ENCODE measurements around the gene MYO1A.

MYO1A gene

DNA sequence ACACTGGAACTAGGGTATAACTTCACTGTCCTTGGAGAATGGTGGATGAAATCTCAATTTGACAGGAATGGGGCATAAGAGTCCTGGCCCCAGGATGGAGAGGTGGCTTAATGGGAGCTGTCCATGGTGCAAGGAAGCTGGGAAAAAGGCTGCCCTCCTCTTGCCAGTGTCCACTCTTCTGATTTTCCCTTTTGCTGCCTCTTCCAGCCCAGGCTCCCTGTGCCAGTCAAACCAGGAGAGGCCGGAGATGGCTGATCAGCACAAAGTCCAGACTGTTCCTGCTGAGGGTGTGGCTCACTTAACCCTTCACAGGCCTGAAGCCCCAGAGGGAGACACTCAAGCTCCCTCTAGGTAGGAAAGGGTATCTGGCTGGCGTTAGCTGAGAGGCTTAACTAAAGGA is at the start of gene MYO1A:
TSS of gene MYO1A (minus strand) at position 240 of the 400 bp plus-strand sequence. CDS start 1,806 bp downstream, outside the sequence.
- DNase-seq (ENCODE audit: low read depth in 2 of 2): no peak

DNA sequence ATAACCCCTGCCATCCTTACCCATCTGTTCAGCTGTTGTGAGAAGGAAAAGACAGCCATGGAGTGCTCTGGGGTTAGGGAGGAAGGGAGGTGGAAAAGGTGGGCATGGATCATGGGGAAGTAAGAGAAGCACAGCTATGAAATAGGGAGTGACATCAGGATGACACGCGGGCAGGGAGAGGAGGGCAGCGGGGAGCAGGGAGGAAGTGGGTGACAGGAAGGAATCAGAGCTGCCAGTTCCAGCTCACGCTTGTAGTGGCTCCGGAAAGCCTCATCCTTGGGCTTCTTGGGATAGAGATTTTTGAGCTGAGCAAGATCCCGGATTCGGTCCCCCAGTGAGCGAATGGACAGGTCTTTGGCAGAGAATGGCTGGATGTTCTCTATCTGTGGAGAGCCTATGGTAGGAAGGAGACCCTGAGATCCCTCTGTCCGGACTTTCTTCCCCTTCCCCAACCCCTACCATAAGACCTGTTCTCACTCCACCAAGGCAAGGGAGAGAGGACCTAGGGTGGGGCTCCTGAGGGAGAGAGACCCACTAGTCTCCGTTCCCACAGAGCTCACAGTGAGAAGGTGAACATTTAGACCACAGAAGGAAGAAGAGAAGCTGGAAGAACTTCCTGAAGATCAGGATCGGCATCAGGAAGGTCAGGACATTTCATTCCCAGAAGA is 49.3 kb upstream of the MYO1A start:
- DNase-seq (ENCODE audit: low read depth in 2 of 2): no peak

DNA sequence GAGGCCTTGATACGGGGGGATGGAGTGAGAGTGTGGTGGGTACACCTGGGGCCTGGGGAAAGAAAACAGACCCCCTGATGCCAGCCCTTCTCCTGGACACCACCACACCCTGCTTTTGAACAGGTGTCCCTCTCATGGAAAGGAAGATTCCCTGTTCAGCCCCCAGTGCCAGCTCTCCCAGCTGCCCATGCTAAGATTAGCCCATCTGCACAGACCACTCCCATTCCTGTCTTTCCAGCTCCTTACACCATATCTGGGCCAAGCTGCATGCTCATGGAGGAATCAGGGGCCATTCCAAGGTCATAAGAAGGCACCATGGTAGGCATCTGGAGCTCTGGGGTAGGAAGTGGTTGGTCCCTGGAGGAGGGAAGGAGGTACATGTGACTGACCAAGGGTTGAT is 48.6 kb upstream of the MYO1A start:
- DNase-seq (ENCODE audit: low read depth in 2 of 2): no peak

DNA sequence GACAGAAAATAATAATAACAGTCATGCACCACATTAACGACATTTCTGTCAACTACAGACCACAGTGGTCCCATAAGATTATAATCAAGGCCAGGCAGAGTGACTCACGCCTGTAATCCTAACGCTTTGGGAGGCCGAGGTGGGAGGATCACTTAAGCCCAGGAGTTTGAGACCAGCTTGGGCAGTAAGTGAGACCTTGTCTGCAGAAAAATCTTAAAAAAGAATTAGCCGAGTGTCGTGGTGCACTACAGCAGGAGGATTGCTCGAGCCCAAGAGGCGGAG is 47.6 kb upstream of the MYO1A start:
- no peak for DNase-seq (ENCODE audit: low read depth in 2 of 2)

DNA sequence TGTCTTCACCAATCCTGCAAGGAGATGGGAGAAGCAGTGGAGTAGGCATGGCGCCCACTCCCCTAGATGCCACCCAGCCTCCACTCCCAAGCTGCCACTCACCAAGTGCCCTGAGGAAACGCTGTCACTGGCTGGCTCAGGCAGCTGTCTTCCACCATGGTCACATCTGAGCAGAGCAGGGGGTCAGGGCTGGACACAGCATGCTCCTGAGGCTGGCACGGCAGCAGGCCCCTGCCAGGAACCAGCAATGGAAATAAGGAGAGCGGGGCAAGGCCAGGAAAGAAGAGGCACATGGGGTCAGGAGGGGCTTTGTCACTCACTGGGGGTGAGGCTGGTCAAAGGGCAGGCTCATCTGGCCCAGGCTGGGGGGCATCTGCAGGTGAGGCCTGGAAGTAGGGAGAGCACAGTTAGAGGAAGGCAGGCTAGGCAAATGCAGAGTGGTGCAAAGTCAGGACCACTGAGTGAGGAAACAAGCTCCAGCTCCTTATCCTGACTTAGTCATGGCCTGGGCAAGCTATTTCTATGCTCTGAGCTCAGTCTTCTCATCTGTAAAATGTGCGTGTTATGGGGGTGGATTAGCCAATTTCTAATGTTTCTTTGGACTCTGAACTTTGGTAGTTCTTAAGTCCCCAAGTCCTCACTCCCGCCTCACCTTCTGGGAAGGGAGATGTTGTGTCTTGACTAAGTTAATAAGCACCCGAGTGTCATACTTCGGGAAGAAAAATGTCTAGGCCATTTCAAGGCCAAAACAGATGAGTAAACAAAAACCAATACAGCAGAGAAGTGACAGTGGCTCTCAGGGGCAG is 47.0 kb upstream of the MYO1A start:
- DNase-seq (ENCODE audit: low read depth in 2 of 2): no peak

DNA sequence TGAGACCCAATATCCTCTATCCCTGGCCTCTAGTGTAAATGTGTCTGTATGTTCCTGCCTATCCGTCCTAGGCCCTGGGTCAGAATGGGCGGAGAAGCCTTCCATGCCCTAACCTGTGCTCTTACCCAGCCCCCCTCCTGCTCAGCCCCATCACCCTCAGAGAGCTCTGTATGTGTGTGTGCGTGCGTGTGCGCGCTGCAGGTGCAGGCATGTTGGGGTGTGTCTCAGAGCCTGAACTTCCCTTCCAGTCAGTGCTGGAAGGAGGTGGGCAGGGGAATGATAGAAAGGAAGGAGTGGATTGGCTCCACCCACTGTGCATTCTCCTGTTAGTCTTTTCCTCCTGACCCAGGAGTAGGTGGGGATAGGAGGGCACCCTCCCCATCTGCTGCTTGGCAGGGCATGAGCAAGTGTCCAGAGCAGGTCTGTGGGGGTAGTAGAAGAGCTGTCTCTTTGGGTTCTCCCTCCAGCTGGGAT is 46.2 kb upstream of the MYO1A start:
- no peak for DNase-seq (ENCODE audit: low read depth in 2 of 2)

DNA sequence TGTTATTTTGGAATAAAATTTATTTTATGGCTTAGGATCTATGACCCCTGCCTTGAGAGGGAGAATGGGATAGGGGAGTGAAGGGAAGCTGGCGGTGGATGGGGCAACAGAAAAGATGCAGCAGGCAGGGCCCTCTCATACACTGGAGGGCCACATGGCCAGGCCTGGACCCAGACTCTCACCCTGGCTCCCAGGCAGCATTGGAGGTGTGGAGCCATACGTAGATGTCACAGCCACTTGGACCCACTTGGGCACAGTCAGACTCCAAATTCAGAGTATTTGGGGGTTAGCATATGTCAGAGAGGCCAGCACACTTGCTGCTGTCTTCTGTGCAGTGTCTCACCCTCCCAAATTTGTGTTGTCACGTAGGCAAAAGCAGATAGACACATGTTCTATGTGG is 45.5 kb upstream of the MYO1A start:
- no peak for DNase-seq (ENCODE audit: low read depth in 2 of 2)

DNA sequence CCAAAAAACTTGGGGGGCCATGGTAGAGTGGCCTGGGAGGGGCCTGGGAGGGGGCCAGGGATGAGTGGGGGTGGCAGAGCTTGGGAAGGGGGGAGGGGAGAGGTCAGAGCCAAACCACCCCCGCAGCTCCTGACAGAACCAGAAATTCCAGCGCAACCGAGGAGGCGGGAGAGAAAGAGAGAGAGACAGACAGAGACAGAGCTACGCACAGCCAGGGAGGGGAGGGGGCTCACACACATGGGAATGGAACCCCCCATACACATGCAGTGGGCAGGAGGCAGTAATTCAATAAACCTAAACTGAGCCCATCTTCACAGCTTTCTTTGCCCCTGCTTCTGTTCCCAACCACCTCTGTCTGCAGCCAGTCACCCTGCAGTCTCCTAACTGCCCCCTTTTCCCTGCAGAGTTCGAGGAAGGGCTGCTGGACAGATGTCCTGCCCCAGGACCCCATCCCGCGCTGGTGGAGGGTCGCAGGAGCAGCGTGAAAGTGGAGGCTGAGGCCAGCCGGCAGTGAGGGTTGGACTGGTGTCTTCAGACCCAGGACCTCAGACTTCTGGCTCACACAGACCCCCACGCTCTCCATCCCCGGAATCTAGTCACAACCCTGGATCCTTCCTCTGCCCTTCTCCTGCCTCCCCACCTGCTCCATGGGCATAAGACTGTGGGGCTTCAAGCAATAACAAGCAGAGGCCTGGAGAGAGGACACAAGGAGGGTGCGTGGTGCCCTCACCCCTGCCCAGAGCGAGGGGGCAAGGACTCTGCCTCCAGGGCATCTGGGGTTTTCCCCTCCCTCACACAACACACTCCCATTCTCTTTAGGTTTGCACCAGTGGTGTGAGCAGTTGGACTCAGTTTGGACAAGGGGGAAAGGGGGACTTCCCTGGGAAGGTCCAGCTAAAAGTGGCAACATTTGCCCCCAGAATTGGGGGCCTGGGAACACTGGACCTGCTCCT is 44.6 kb upstream of the MYO1A start:
- DNase-seq (ENCODE audit: low read depth in 2 of 2): no peak

DNA sequence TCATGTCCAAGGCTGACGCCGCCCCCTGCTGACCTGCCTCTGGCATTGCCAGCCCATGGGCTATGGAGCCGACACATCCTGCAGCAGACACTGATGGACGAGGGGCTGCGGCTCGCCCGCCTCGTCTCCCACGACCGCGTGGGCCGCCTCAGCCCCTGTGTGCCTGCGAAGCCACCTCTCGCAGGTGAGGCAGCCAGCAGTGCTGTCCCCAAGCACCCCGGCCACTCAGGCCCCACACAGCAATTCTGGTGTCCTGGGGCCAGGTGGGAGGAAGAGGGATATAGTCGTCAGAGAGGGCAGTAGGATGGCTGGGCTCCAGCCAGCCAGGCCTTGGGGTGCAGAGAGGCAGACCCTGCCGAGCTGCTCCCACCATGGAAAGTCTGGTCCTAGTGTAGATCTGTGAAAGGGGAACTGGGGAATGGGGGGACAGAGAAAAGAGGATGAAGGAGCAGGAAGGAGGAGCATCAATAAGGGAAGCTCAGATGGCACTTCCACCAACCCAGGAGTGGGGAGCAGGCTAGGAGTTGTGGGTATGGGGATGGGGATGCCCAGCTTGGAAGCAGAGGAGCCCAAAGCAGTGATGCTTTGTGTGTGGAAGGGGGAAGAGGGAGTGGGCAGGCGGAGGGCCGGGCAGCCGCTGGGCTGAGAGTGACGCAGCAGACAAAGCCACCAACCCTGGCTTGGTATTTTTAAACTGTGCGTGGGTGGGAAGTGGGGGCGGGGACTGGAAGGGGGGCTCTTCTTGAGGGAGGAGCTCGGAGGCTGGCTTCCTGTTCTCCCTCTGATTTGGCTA is 43.7 kb upstream of the MYO1A start:
- DNase-seq (ENCODE audit: low read depth in 2 of 2): peak; percentile 60 to 66

DNA sequence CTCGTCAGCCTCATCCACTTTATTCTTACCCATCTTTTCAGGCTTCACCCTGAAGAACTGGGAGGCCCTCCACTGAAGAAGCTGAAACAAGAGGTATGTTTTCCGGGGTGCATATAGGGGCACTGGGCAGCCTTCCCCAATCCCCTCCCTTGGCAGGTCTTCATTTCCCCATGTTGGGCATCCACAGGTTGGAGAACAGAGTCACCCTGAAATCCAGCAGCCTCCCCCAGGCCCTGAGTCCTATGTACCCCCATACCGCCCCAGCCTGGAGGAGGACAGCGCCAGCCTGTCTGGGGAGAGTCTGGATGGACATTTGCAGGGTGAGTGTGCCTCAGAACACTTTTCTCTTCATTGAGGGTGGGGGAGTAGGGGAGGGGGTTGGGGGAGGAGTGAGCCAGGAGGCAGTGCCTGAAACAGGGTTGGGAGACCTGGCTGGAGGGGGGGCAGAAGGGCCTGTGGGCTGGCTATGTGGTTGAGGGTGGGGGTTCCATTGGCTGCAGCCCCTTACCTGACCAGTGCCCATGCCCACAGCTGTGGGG is 43.0 kb upstream of the MYO1A start:
- no peak for DNase-seq (ENCODE audit: low read depth in 2 of 2)

DNA sequence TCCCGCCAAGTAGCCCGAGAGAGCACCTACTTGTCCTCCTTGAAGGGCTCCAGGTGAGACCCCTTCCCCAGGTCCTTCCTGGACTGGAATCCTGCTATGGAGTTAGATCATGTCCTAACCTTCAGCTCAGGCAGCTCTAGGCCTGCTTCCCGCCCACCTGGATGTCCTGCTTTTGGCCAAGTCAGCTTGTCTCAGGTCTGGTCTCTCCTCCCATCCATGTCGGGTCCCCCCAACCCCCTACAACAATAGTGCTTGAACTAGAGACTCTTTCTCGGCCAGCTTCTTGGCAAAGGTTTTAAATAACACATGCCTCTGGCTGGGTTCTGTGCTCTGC is 42.6 kb upstream of the MYO1A start:
- no peak for DNase-seq (ENCODE audit: low read depth in 2 of 2)

DNA sequence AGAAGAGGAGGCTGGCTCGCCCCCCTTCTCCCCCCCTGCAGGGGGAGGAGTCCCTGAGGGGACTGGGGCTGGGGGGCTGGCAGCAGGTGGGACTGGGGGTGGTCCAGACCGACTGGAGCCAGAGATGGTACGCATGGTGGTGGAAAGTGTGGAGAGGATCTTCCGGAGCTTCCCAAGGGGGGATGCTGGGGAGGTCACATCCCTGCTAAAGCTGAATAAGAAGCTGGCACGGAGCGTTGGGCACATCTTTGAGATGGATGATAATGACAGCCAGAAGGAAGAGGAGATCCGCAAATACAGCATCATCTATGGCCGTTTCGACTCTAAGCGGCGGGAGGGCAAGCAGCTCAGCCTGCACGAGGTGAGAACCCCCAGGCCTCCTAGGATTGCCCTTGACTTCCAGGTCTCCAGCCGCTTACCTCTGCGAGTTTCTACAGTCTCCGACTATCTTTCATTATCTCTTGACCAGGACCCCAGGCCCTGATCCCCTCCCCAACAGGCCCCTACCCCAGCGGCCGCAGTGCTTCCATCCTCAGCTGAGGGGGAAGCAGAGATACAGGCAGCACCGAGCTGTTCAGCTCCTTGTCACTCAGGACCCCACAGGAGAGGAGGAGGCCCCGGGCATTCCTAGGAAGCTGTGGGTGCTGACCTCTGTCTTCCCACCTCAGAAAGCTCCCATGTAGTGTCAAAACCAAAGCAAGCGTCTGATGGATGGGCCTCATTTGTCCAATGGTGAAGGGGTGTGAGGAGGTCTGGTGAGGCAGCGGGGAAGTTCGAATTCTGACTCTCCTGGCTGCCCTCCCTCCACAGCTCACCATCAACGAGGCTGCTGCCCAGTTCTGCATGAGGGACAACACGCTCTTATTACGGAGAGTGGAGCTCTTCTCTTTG is 42.0 kb upstream of the MYO1A start:
- DNase-seq (ENCODE audit: low read depth in 2 of 2): no peak

DNA sequence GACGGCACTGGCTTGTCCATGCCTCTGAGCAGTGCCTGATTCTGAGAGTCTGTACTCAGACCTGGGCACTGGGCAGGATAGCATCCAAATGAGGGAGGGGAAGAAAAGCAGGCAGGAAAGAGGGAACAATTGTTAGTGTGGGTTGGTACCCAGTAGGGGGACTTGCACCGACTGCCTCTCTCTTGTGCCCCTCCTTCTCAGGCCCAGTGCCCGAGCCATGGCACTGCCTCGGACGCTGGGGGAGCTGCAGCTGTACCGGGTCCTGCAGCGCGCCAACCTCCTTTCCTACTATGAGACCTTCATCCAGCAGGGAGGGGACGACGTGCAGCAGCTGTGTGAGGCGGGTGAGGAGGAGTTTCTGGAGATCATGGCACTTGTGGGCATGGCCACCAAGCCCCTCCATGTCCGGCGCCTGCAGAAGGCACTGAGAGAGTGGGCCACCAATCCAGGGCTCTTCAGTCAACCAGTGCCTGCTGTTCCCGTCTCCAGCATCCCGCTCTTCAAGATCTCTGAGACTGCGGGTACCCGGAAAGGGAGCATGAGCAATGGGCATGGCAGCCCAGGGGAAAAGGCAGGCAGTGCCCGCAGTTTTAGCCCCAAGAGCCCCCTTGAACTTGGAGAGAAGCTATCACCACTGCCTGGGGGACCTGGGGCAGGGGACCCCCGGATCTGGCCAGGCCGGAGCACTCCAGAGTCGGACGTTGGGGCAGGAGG is 41.2 kb upstream of the MYO1A start:
- no peak for DNase-seq (ENCODE audit: low read depth in 2 of 2)

DNA sequence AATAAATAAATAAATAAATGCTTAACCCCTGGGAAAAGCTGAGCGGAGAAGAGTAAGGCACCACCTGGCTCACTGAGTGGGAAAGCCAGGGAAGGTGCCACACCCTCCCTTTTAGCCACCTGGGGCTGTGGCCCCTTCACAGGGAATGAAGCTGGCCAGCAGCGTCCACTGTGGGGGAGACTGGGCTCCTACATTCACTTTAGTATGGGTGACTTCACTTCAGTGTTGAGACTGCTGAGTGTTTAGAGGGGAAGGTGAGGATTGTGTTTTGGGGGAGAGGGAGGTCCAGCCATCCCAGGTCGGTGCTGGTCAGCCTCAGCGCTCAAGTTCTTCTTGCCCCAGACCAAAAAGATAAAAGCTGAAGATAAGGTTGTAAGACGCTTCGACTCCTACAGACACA is 40.6 kb upstream of the MYO1A start:
- DNase-seq (ENCODE audit: low read depth in 2 of 2): no peak

DNA sequence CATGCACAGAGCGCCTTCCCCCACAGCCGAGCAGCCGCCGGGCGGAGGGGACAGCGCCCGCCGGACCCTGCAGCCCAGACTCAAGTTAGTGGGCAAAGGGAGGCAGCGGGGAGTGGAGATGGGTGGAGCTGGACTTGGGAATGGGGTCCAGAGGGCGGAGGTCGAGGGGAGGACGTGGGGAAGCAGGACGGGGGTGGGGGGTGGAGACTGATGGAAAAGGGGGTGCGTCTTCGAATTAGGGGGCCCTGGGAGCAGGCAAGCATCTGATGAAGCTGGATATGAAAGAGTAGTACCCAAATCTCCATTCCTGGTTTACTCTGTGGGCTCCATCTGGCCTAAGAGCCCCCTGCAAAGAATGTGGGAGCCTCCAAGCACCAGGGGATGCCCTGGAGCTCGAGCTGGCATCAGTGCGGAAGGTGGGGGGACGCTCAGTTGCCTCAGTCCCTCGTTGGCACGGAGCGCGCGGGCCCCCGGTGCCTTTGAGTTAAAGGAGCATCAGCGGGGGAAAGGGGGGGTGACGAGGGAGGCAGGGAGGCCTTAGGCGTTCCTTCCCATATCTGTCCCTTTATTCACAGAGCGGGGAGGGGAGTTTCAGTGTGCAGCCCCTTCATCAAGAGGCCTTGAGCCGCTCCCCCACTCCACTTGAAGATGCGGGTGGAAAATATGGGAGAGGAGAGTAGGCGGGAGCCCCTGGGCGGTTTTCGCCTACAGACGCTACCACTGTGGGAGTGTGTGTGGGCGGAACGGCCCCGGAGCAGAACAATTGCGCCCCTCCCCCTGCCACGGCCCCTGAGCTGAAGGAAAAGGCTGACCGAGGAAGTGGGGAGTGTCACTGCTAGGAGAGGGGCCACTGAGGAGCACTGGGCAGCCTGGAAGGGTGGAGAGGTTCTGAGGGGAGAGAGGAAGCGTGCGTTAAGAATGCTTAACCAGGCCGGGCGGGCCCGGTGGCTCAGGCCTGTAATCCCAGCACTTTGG is 39.6 kb upstream of the MYO1A start:
- no peak for DNase-seq (ENCODE audit: low read depth in 2 of 2)

DNA sequence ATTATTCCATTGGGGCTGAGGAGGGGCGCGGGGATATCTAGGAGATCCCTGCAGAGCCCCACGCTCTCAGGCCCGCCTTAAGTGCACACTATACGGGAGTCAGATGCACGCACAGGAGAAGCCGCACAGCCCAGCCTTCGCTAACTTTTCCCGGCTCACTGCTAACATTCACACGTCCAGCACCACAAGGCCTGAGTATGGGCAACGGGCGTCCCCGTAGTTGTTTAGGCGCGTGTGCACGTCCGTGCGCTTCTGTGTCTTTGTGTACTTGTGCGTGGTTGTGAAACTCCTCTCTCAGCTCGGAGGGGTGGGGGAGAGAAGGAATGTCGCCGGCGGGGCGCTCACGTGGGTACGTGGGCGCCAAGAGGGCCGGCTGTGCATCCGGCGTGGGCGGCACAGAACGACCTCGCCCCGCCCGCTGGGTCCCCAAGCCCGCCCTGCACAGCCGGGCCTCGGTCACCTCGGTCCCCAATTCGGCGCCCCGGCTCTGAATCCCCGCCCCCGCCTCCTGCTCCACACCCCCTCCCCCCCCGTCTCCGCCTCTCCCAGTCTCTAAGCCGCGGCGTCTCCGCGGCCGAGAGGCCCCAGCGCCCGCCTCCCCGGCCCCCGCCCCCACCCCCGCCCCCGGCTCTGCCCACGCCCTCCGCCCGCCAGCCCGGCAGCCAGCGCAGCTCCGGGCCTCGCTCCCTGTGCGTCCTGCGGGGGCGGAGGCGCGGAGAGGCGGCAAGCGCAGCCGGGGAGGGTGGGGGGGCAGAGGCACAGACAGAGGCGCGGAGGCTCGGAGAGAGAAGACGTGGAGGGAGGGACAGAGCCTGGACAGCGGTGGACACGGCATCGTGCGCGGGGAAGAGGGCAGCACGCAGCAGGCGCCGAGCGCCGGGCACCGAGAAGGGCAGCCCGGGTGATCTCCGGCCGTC is 38.7 kb upstream of the MYO1A start, which contains the start of gene NAB2:
TSS of gene NAB2 (plus strand) at position 761 of the 917 bp plus-strand sequence. CDS start 158 bp downstream, outside the sequence.
- DNase-seq (ENCODE audit: low read depth in 2 of 2): peak; percentile 94

DNA sequence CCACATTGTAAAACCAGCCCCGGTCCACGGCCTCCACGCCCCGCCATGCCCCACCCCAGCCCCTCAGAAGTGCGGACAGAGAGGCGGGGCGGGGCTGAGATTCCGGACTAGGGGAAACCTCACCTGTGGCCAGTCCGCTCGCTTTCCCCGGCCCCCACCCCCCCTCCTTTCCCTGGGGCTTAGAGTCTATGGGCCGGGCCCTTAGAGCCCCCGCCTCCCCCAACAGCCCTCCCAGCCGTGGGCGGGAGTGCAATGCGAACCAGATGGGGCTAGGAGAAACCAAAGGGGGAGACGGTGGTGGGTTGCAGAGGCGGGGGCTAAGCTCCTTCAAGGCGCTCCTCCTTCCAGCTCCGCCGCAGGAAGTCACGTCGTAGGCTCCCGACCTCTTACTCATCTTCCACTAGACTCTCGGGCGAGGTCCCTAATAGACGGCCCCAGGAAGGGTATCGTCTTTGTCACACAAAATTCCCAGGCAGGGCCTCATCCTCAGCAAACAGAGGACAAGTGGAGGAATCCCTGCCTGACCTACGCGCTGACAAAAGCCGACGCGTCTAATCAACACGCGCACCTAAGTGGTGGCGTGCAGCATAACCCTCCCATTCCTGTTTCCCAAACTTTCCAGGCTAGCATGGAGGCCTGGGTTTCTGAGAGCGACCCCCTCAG is 37.9 kb upstream of the MYO1A start:
- peak; percentile 97 to 98 for DNase-seq (ENCODE audit: low read depth in 2 of 2)

Data from fibroblast of skin of left quadriceps (primary cell).